CD4-positive, alpha-beta memory T cell (primary cell): ENCODE data around the gene MCU. TPM values are rescaled to one million over a fixed set of nuclear protein-coding genes. Genes with fewer than 3 reads are reported as not detected.
"Not testable (repeated sequence)": the region's sequence is repeated elsewhere in the genome, so short reads cannot be mapped to it uniquely, and the experiment has no call there.

Source experiments
- CTCF ChIA-PET: fragments of 350-600 bp; sonication (Branson Sonifier 250); formaldehyde crosslinking; loops from one replicate; lab custom pipeline; 2021; ENCODE audit warnings: inconsistent platforms; ENCODE audit not compliant: partially characterized antibody; lab: Charles Lee
- POLR2A ChIA-PET: fragments of 350-600 bp; sonication (Branson Sonifier 250); formaldehyde crosslinking; loops from one replicate; lab custom pipeline; 2021; ENCODE audit not compliant: partially characterized antibody; lab: Charles Lee
- DNase-seq, 5 donors: peaks; one replicate each; pipeline versions ENCODE4 v3.0.0 to v3.0.0-alpha.2; 2020 to 2022; ENCODE audit warnings: mixed read lengths in 1 of 5
- H3K27ac ChIP-seq: one replicate; pipeline ENCODE4 v1.7.0; 2013; ENCODE audit warnings: low read depth, low read length
- H3K27me3 ChIP-seq: 2 replicates; pipeline ENCODE4 v1.7.0; 2013; ENCODE audit warnings: mild to moderate bottlenecking, low read length, moderate library complexity; ENCODE audit not compliant: insufficient read depth
- H3K36me3 ChIP-seq: 2 replicates; pipeline ENCODE4 v1.7.0; 2013; ENCODE audit warnings: mild to moderate bottlenecking, low read length, moderate library complexity; ENCODE audit not compliant: insufficient read depth
- H3K4me1 ChIP-seq: 2 replicates; pipeline ENCODE4 v1.7.0; 2013; ENCODE audit warnings: mild to moderate bottlenecking, low read length, moderate library complexity; ENCODE audit not compliant: insufficient read depth
- H3K4me3 ChIP-seq, 2 donors: one replicate each; pipeline ENCODE4 v1.7.0; 2013; ENCODE audit warnings: low read length in 2 of 2, mild to moderate bottlenecking in 1 of 2
- H3K9me3 ChIP-seq, 2 donors: one replicate each; pipeline ENCODE4 v1.7.0; 2013; ENCODE audit warnings: low read length in 2 of 2, control low read depth in 1 of 2; ENCODE audit not compliant: control insufficient read depth in 1 of 2
- H3K27ac Mint-ChIP-seq, 7 donors: one replicate each; pipeline ENCODE4 v1.8.0; 2020 to 2021; ENCODE audit warnings: mixed read lengths in 7 of 7, mild to moderate bottlenecking in 6 of 7, inconsistent platforms in 3 of 7, moderate library complexity in 3 of 7
- H3K27me3 Mint-ChIP-seq, 2 donors: one replicate each; pipeline ENCODE4 v1.8.0; 2020 to 2021; ENCODE audit warnings: mixed read lengths in 2 of 2
- H3K36me3 Mint-ChIP-seq, 2 donors: one replicate each; pipeline ENCODE4 v1.8.0; 2020 to 2021; ENCODE audit warnings: mixed read lengths in 2 of 2, inconsistent platforms in 1 of 2, mild to moderate bottlenecking in 1 of 2
- H3K4me1 Mint-ChIP-seq, 4 donors: one replicate each; pipeline ENCODE4 v1.8.0; 2020 to 2021; ENCODE audit warnings: mixed read lengths in 4 of 4, mild to moderate bottlenecking in 1 of 4
- H3K4me3 Mint-ChIP-seq, 8 donors: one replicate each; pipeline ENCODE4 v1.8.0; 2020 to 2021; ENCODE audit warnings: mixed read lengths in 8 of 8, mild to moderate bottlenecking in 7 of 8, moderate library complexity in 6 of 8, inconsistent platforms in 3 of 8
- H3K9me3 Mint-ChIP-seq, 8 donors: one replicate each; pipeline ENCODE4 v1.8.0; 2020 to 2021; ENCODE audit warnings: mixed read lengths in 8 of 8, mild to moderate bottlenecking in 5 of 8, inconsistent platforms in 3 of 8, moderate library complexity in 1 of 8
- intact Hi-C: fragments of 100-400 bp; cut with micrococcal nuclease; formaldehyde crosslinking; loops from one replicate; pipeline ENCODE4 v1.15.1; 2023
- polyA plus RNA-seq, 2 donors: library from polyadenylated mRNA; unstranded; fragments of 300-500 nt; fragmentation: Illumina TruSeq; gene quantifications; one replicate each; pipeline ENCODE4 v1.2.3, GENCODE V29; 2021
- total RNA-seq, 2 experiments: library from RNA; stranded (reverse); gene quantifications; one replicate each; pipeline ENCODE4 v1.2.3, GENCODE V29; 2021

The MCU gene
- total and polyA plus RNA-seq, 4 experiments from 2014 or later = 8.8 to 16.4 (median 11.6) TPM

DNA sequence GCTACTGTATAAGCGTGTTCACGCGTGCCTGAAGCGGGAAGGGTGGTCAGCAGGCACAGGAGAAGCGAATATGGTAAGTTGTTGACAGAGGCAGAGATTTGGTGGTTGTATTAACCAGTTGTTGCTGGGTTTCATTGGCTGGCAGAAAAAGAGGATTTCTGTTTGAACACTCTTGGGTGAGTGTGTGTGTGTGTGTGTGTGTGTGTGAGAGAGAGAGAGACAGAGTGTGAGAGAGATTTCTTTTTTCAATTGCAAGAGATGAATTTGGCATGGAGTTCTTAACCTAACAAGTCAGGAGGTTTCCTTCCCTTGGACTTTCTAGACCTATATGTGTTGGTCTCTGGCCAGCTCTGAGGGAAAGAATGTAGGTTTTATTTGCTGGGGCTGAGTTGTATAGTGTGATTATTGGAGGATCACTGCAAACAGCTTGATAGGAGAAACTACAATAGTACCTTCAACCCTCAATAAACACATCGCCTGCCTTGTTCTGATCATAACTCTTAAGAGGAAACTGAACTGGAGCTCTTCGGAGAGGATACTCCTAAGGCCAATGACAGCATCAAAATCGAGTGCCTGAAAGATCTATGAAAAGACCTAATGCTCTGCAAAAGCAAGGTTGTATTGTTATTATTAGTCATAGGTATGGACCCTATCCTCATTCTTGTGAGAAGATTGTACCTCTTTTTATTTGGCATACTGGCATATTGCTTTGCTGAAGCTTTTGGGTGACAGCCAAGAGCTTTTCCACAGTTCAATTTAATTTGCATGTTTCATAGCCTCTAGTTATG lies 1.2 kb downstream of the MCU start:
- H3K4me1 Mint-ChIP-seq = peaks cover 27 to 41% (median 32%) of the 10 kb centered on the region in 4 donors
- H3K36me3 Mint-ChIP-seq = peaks cover 0 to 2% of the 10 kb centered on the region in 2 donors
- H3K9me3 Mint-ChIP-seq = no peaks in the 10 kb centered on the region
- Histone ChIP-seq H3K27ac (peak overlapping the region; percentile 61), H3K4me1 (peaks cover 25% of the 10 kb centered on the region), H3K27me3 (no peaks in the 10 kb centered on the region), H3K36me3 (no peaks in the 10 kb centered on the region), H3K9me3 (no peaks in the 10 kb centered on the region), H3K4me3 (peak overlapping the region; percentile 49 to 69)
- POLR2A ChIA-PET = interaction anchor here (0.6 to 2.5 kb wide), 5 partner anchors 8 to 548 kb away, joined by 3 to 15 read pairs (median 4); partner anchors contain the start of gene MICU1
- peak overlapping the region; percentile 76 to 93 (median 86) for H3K4me3 Mint-ChIP-seq
- intact Hi-C loops = loop anchor here (1.0 to 5.0 kb wide), 4 partner anchors 67 to 559 kb away; partner anchors contain the start of genes MICU1 and MRPS16
- H3K27me3 Mint-ChIP-seq = peaks cover 0 to 2% of the 10 kb centered on the region in 2 donors
- peak; percentile 1 to 53 (median 25) for DNase-seq
- CTCF ChIA-PET = interaction anchor here (0.8 to 3.2 kb wide), 4 partner anchors 10 to 328 kb away, joined by 3 to 25 read pairs (median 4); no protein-coding TSS in a partner anchor
- H3K27ac Mint-ChIP-seq = peak overlapping the region; percentile 57 to 84 (median 77)

- peaks cover 25% of the 10 kb centered on the region for H3K4me1 ChIP-seq
- H3K27ac ChIP-seq = no peak overlapping the region
- intact Hi-C loops = loop anchor here (5.0 kb wide), 1 partner anchor 558 kb away; the partner anchor contains the start of gene MRPS16
- Mint-ChIP-seq H3K27ac (peak overlapping the region in 1 of 7 donors; percentile 5), H3K36me3 (peaks cover 0 to 2% of the 10 kb centered on the region in 2 donors), H3K4me3 (peak overlapping the region in 2 of 8 donors; percentile 2 to 90), H3K27me3 (peaks cover 0 to 2% of the 10 kb centered on the region in 2 donors), H3K9me3 (no peaks in the 10 kb centered on the region), H3K4me1 (peaks cover 27 to 41% (median 32%) of the 10 kb centered on the region in 4 donors)
- H3K36me3 ChIP-seq = no peaks in the 10 kb centered on the region
- POLR2A ChIA-PET = interaction anchor here (0.9 kb wide), 1 partner anchor 69 kb away, joined by 3 read pairs; the partner anchor contains the start of gene MICU1
- CTCF ChIA-PET = interaction anchor here (1.4 to 3.2 kb wide), 3 partner anchors 9 to 140 kb away, joined by 3 to 25 read pairs (median 3); no protein-coding TSS in a partner anchor
- H3K27me3 ChIP-seq = no peaks in the 10 kb centered on the region
- no peaks in the 10 kb centered on the region for H3K9me3 ChIP-seq
- DNase-seq = no peak
- H3K4me3 ChIP-seq = no peak overlapping the region
Measured at GRCh38 chr10:72694476-72695369, 2.8 kb downstream of the MCU start.

GRCh38 chr10:72695496-72695895 lies 3.6 kb downstream of the MCU start:
- intact Hi-C loops = no loop called here
- POLR2A ChIA-PET = interaction anchor here (0.9 kb wide), 1 partner anchor 70 kb away, joined by 3 read pairs; the partner anchor contains the start of gene MICU1
- Histone ChIP-seq H3K4me1 (peaks cover 25% of the 10 kb centered on the region), H3K9me3 (no peaks in the 10 kb centered on the region), H3K36me3 (no peaks in the 10 kb centered on the region), H3K4me3 (no peak overlapping the region), H3K27me3 (no peaks in the 10 kb centered on the region), H3K27ac (no peak overlapping the region)
- Mint-ChIP-seq H3K4me3 (no peak overlapping the region), H3K4me1 (peaks cover 27 to 41% (median 32%) of the 10 kb centered on the region in 4 donors), H3K27ac (no peak overlapping the region), H3K9me3 (no peaks in the 10 kb centered on the region), H3K36me3 (peaks cover 0 to 2% of the 10 kb centered on the region in 2 donors), H3K27me3 (no peaks in the 10 kb centered on the region)
- DNase-seq = no peak
- CTCF ChIA-PET = interaction anchor here (1.4 to 3.2 kb wide), 3 partner anchors 9 to 139 kb away, joined by 3 to 25 read pairs (median 7); no protein-coding TSS in a partner anchor

GRCh38 chr10:72697716-72698115 lies 5.8 kb downstream of the MCU start:
- no peak overlapping the region for H3K27ac ChIP-seq
- no peak overlapping the region for H3K27ac Mint-ChIP-seq
- no peak for DNase-seq
- intact Hi-C loops = no loop called here
- H3K9me3 Mint-ChIP-seq = no peaks in the 10 kb centered on the region
- H3K4me3 Mint-ChIP-seq = no peak overlapping the region
- no peaks in the 10 kb centered on the region for H3K27me3 ChIP-seq
- H3K27me3 Mint-ChIP-seq = no peaks in the 10 kb centered on the region
- CTCF ChIA-PET = interaction anchor here (0.7 to 2.2 kb wide), 3 partner anchors 127 to 149 kb away, joined by 3 to 7 read pairs (median 3); no protein-coding TSS in a partner anchor
- POLR2A ChIA-PET = no interaction called here
- no peak overlapping the region for H3K4me3 ChIP-seq
- no peaks in the 10 kb centered on the region for H3K36me3 ChIP-seq
- H3K4me1 ChIP-seq = peaks cover 19% of the 10 kb centered on the region
- H3K4me1 Mint-ChIP-seq = peaks cover 20 to 32% (median 28%) of the 10 kb centered on the region in 4 donors
- H3K36me3 Mint-ChIP-seq = peaks cover 0 to 1% of the 10 kb centered on the region in 2 donors
- no peaks in the 10 kb centered on the region for H3K9me3 ChIP-seq

DNA sequence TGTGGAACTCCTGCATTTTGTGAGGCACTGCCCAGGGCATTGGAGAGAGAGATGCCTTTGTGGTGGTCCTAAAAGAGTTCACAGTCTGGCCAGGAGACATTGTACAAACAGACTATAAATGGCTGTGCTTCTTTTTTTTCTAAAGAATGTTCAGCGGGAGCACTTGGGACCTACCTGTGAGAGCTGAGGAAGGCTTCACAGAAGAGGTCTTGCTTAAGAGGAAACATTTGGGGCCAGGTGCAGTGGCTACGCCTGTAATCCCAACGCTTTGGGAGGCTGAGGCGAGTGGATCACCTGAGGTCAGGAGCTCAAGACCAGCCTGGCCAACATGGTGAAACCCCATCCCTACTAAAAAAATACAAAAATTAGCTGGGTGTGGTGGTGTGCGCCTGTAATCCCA lies 10.5 kb downstream of the MCU start:
- CTCF ChIA-PET, H3K27ac ChIP-seq, H3K4me1 ChIP-seq, H3K27me3 ChIP-seq, DNase-seq, H3K4me1 Mint-ChIP-seq, H3K27ac Mint-ChIP-seq, intact Hi-C loops, H3K9me3 ChIP-seq, H3K36me3 Mint-ChIP-seq, H3K4me3 Mint-ChIP-seq, H3K4me3 ChIP-seq, H3K9me3 Mint-ChIP-seq, H3K27me3 Mint-ChIP-seq, H3K36me3 ChIP-seq: not testable (repeated sequence)
- POLR2A ChIA-PET = interaction anchor here (1.0 kb wide), 1 partner anchor 11 kb away, joined by 3 read pairs; the partner anchor contains the start of gene MCU

DNA sequence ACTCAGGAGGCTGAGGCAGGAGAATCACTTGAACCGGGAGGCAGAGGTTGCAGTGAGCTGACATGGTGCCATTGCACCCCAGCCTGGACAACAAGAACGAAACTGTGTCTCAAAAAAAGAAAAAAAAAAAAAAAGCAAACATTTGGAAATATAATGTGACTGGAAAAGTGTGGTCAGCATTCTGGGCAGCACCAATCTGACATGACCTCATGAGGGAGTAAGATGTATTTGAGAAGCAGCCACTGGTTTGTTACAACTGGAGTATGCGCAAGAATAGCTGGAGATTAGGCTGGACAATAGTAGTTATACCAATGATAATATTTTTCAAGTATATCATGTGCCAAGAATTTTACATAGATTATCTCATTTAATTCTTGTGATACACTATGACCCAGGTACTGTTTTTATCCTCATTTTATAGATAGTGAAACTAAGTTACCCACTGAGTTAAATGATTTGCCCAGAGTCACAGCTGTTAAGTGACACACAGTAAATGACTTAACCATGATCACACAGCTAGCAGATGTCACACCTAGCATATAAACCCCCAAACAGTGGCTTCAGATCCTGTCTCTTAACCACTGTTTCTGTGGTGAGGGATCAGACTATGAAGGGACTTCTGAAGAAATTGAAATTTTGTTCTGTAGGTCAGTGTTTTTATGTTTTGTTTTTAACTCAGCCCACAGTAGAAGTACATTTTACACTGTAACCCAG lies 11.1 kb downstream of the MCU start:
- Histone ChIP-seq H3K4me3 (no peak overlapping the region), H3K27ac (no peak overlapping the region), H3K9me3 (no peaks in the 10 kb centered on the region), H3K36me3 (no peaks in the 10 kb centered on the region), H3K27me3 (no peaks in the 10 kb centered on the region), H3K4me1 (no peaks in the 10 kb centered on the region)
- CTCF ChIA-PET = no interaction called here
- Mint-ChIP-seq H3K27me3 (no peaks in the 10 kb centered on the region), H3K27ac (peak overlapping the region in 1 of 7 donors; percentile 41), H3K4me1 (peaks cover 5 to 8% (median 6%) of the 10 kb centered on the region in 4 donors), H3K4me3 (no peak overlapping the region), H3K9me3 (no peaks in the 10 kb centered on the region), H3K36me3 (peaks cover 0 to 1% of the 10 kb centered on the region in 2 donors)
- intact Hi-C loops = no loop called here
- POLR2A ChIA-PET = interaction anchor here (1.0 kb wide), 1 partner anchor 11 kb away, joined by 3 read pairs; the partner anchor contains the start of gene MCU
- DNase-seq = no peak
